HepG2 (cell line): ENCODE measurements around the gene ZNF764. TPM values are rescaled to one million over a fixed set of nuclear protein-coding genes. Genes with fewer than 3 reads are reported as not detected.

Source experiments
- BCLAF1 ChIP-seq: fragments of 450-650 bp; IDR thresholded peaks from 2 replicates; pipeline ENCODE4 v1.6.1; 2017; ENCODE audit warnings: mild to moderate bottlenecking
- BHLHE40 ChIP-seq: IDR thresholded peaks from 2 replicates; pipeline ENCODE4 v1.6.1; 2011; ENCODE audit warnings: low read length, improper control_type of control experiment
- CHD2 ChIP-seq: IDR thresholded peaks from 2 replicates; pipeline ENCODE4 v1.6.1; 2011; ENCODE audit warnings: low read depth, low read length, improper control_type of control experiment
- ETV6 ChIP-seq: sonication (generic); formaldehyde crosslinking; conservative IDR thresholded peaks from 2 replicates; pipeline ENCODE4 v1.4.0; 2020; ENCODE audit warnings: missing genetic modification reagents
- FOXP4 ChIP-seq: sonication (generic); formaldehyde crosslinking; IDR thresholded peaks from 2 replicates; pipeline ENCODE4 v1.4.0; 2020; ENCODE audit warnings: missing genetic modification reagents
- HDAC1 ChIP-seq: sonication (generic); formaldehyde crosslinking; IDR thresholded peaks from 2 replicates; pipeline ENCODE4 v1.5.1; 2020; ENCODE audit warnings: mild to moderate bottlenecking, missing genetic modification reagents
- MAF1 ChIP-seq: sonication (generic); formaldehyde crosslinking; IDR thresholded peaks from 2 replicates; pipeline ENCODE4 v1.5.0; 2020; ENCODE audit warnings: missing genetic modification reagents, borderline replicate concordance
- NFATC3 ChIP-seq: sonication (generic); formaldehyde crosslinking; IDR thresholded peaks from 2 replicates; pipeline ENCODE4 v1.5.1; 2020; ENCODE audit warnings: mild to moderate bottlenecking, missing genetic modification reagents
- NFIB ChIP-seq: sonication (generic); formaldehyde crosslinking; IDR thresholded peaks from 2 replicates; pipeline ENCODE4 v1.9.0; 2021; ENCODE audit warnings: missing genetic modification reagents, mild to moderate bottlenecking, borderline replicate concordance
- TEAD3 ChIP-seq: optimal IDR thresholded peaks from 2 replicates; pipeline ENCODE3; 2016; ENCODE audit warnings: borderline replicate concordance
- TFDP1 ChIP-seq: IDR thresholded peaks from 2 replicates; pipeline ENCODE4 v1.6.1; 2016; ENCODE audit warnings: missing compliant biosample characterization, missing genetic modification reagents, borderline replicate concordance
- TRAFD1 ChIP-seq: sonication (generic); formaldehyde crosslinking; IDR thresholded peaks from 2 replicates; pipeline ENCODE4 v1.5.1; 2020; ENCODE audit warnings: missing genetic modification reagents, mild to moderate bottlenecking, borderline replicate concordance
- ZNF431 ChIP-seq: sonication (generic); formaldehyde crosslinking; IDR thresholded peaks from 2 replicates; pipeline ENCODE4 v1.9.0; 2022; ENCODE audit warnings: missing genetic modification reagents, low read depth, mild to moderate bottlenecking, borderline replicate concordance
- ZNF432 ChIP-seq: sonication (generic); formaldehyde crosslinking; IDR thresholded peaks from 2 replicates; pipeline ENCODE4 v1.5.0; 2020; ENCODE audit warnings: missing genetic modification reagents, mild to moderate bottlenecking, borderline replicate concordance
- ZNF720 ChIP-seq: sonication (generic); formaldehyde crosslinking; IDR thresholded peaks from 2 replicates; pipeline ENCODE4 v1.4.0; 2020; ENCODE audit warnings: missing genetic modification reagents
- ZNF766 ChIP-seq: sonication (generic); formaldehyde crosslinking; IDR thresholded peaks from 2 replicates; pipeline ENCODE4 v1.5.0; 2020; ENCODE audit warnings: missing genetic modification reagents, borderline replicate concordance
- ZSCAN31 ChIP-seq: sonication (generic); formaldehyde crosslinking; IDR thresholded peaks from 2 replicates; pipeline ENCODE4 v1.5.0; 2020; ENCODE audit warnings: low read depth, mild to moderate bottlenecking, missing genetic modification reagents
- polyA plus RNA-seq, 8 experiments: library from polyadenylated mRNA; depleted of rRNA in 3 of 8; stranded (reverse) in 7 of 8; unstranded in 1 of 8; fragments of >200 nt; fragmentation: Illumina TruSeq in 4 of 8; extraction: Trizol in 4 of 8; gene quantifications; 2 replicates each; pipeline versions ENCODE4 v1.2.1 to v1.2.3, GENCODE V29; 2011 to 2016; ENCODE audit warnings: low read depth in 4 of 8, missing spikeins in 1 of 8, mixed read lengths in 1 of 8; ENCODE audit not compliant: insufficient read depth in 1 of 8
- total RNA-seq, 5 experiments: library from RNA; depleted of rRNA; stranded (reverse); fragments of >200 nt; fragmentation: Illumina TruSeq; extraction: Trizol; gene quantifications; 2 replicates each; pipeline ENCODE4 v1.2.3, GENCODE V29; 2016; ENCODE audit warnings: low read depth in 1 of 5
- TF ChIP-seq, protein P1 (sequence below): sonication (generic); formaldehyde crosslinking; conservative IDR thresholded peaks from 2 replicates; pipeline ENCODE4 v1.4.0; 2020; ENCODE audit warnings: missing genetic modification reagents
- TF ChIP-seq, protein P2 (sequence below): IDR thresholded peaks from 2 replicates; pipeline ENCODE4 v1.6.1; 2012; ENCODE audit warnings: inconsistent platforms

ZNF764 gene
- total and polyA plus RNA-seq, 2 of the 13 experiments (the other 11 are each of a cell fraction or from before 2014, with no cell fraction given), result 4.1 to 9.1 TPM

DNA sequence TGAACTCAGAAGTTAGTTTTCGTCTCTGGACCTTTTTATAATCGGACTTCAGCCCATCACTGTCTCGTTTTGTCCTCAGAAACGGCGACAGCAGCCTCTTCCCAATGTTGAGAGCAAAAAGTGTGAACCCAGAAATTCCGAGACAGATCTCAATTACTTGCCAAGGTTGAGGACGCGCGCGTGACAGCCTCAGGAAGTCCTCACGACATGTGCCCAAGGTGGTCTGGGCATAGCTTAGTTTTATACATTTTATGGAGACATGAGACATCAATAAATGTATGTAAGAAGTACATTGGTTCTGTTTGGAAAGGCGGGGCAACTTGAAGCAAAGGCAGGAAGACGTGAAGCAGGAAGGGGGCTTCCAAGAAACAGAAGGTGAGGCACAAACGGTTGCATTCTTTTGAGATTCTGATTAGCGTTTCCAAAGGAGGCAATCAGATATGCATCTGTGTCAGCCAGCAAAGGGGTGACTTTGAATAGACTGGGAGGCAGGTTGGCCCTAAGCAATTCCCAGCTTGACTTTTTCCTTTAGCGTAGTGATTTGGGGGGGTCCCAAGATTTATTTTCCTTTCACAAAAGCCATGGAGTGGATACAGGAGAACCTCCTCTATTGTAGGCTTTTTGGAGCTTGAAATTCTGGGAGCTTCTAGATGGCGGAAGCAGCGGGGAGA, 22.9 kb downstream of the ZNF764 start (continued):
- TF ChIP-seq BCLAF1 (no peak), TEAD3 (CRISPR knock-in tag) (no peak), TRAFD1 (CRISPR knock-in tag) (0 out of 2 replicates have a peak, but pooled peaks have one; percentile 66), CHD2 (no peak), ZNF431 (CRISPR knock-in tag) (no peak; the same call in 1 of the 2 replicates), TFDP1 (CRISPR knock-in tag) (no peak), FOXP4 (CRISPR knock-in tag) (no peak), MAF1 (CRISPR knock-in tag) (no peak), ETV6 (no peak), ZNF720 (CRISPR knock-in tag) (no peak), HDAC1 (CRISPR knock-in tag) (no peak), NFATC3 (CRISPR knock-in tag) (peak; percentile 77; the same call in 1 of the 2 replicates), NFIB (no peak), ZNF766 (CRISPR knock-in tag) (no peak), ZSCAN31 (no peak), BHLHE40 (no peak), ZNF432 (CRISPR knock-in tag) (no peak)
- TF ChIP-seq, protein P1, sequence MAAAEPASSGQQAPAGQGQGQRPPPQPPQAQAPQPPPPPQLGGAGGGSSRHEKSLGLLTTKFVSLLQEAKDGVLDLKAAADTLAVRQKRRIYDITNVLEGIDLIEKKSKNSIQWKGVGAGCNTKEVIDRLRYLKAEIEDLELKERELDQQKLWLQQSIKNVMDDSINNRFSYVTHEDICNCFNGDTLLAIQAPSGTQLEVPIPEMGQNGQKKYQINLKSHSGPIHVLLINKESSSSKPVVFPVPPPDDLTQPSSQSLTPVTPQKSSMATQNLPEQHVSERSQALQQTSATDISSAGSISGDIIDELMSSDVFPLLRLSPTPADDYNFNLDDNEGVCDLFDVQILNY (CRISPR knock-in tag), result no peak
- TF ChIP-seq, protein P2, sequence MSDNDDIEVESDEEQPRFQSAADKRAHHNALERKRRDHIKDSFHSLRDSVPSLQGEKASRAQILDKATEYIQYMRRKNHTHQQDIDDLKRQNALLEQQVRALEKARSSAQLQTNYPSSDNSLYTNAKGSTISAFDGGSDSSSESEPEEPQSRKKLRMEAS, result no peak; the same call in 1 of the 2 replicates
